Thoracic aorta (tissue), 2 donors: ENCODE measurements around the gene MRGPRD. TPM values are rescaled to one million over a fixed set of nuclear protein-coding genes. Genes with fewer than 3 reads are reported as not detected.

Experiments
- ATAC-seq: fragments of 150-250 bp; one replicate; pipeline ENCODE4 v1.8.0; 2017; ENCODE audit warnings: low read depth; ENCODE audit not compliant: insufficient number of reproducible peaks, low FRiP score
- DNase-seq: peaks from one replicate; pipeline ENCODE4 v3.0.0-alpha.2; 2020; ENCODE audit warnings: low spot score
- H3K27ac ChIP-seq, 2 donors: fragments of 200-600 bp; sonication (generic); 1 replicate in 1 of 2; 2 replicates in 1 of 2; pipeline ENCODE4 v1.5.1; 2016; ENCODE audit warnings: mild to moderate bottlenecking in 2 of 2, moderate library complexity in 2 of 2
- H3K27me3 ChIP-seq: fragments of 200-600 bp; sonication (generic); replicated peaks from 2 replicates; pipeline ENCODE4 v1.6.0; 2016; ENCODE audit warnings: mild to moderate bottlenecking; ENCODE audit not compliant: insufficient read depth
- H3K36me3 ChIP-seq: fragments of 200-600 bp; sonication (generic); one replicate; pipeline ENCODE4 v1.5.1; 2016
- H3K4me1 ChIP-seq, 2 donors: fragments of 200-600 bp; sonication (generic); 1 replicate in 1 of 2; 2 replicates in 1 of 2; pipeline versions ENCODE4 v1.5.1 to v1.6.0; 2016; ENCODE audit warnings: low read depth in 2 of 2, mild to moderate bottlenecking in 1 of 2; ENCODE audit not compliant: control insufficient read depth in 1 of 2
- H3K4me3 ChIP-seq: fragments of 200-600 bp; sonication (generic); 2 replicates; pipeline ENCODE4 v1.5.1; 2016; ENCODE audit warnings: mild to moderate bottlenecking
- H3K9me3 ChIP-seq: fragments of 200-600 bp; sonication (generic); 2 replicates; pipeline ENCODE4 v1.5.1; 2016
- CTCF ChIP-seq: fragments of 200-600 bp; sonication (generic); IDR thresholded peaks from one replicate; pipeline ENCODE4 v1.5.1; 2019; ENCODE audit warnings: antibody characterized with exemption
- total RNA-seq, 2 donors: library from RNA; depleted of rRNA; stranded (reverse); fragments of >200 nt; gene quantifications; one replicate each; pipeline versions ENCODE4 v1.1.0 to v1.2.3, GENCODE V29; 2016

Gene MRGPRD
- total RNA-seq, 2 donors from 2014 or later: 5.0 TPM; not detected in 1

GRCh38 chr11:68935516-68936357, 45.0 kb downstream of the MRGPRD start:
- H3K36me3 ChIP-seq: peaks cover 44% of the 10 kb centered on the region
- DNase-seq (no peak), ATAC-seq (no peak)
- no peak overlapping the region for H3K27ac ChIP-seq
- TF ChIP-seq CTCF: no peak
- H3K4me3 ChIP-seq: no peak overlapping the region
- no peaks in the 10 kb centered on the region for H3K9me3 ChIP-seq
- no peaks in the 10 kb centered on the region for H3K27me3 ChIP-seq
- peaks cover 1 to 14% of the 10 kb centered on the region in 2 donors for H3K4me1 ChIP-seq

GRCh38 chr11:68935066-68935465, 45.7 kb downstream of the MRGPRD start:
- Histone ChIP-seq H3K4me1 (peaks cover 0 to 10% of the 10 kb centered on the region in 2 donors), H3K27ac (no peak overlapping the region), H3K4me3 (no peak overlapping the region), H3K9me3 (no peaks in the 10 kb centered on the region), H3K36me3 (peaks cover 50% of the 10 kb centered on the region), H3K27me3 (no peaks in the 10 kb centered on the region)
- TF ChIP-seq CTCF: no peak
- DNase-seq: no peak
- ATAC-seq: no peak

GRCh38 chr11:68934666-68935065, 46.1 kb downstream of the MRGPRD start:
- no peak for TF ChIP-seq CTCF
- Histone ChIP-seq H3K27ac (no peak overlapping the region), H3K4me1 (peaks cover 0 to 6% of the 10 kb centered on the region in 2 donors), H3K36me3 (peaks cover 52% of the 10 kb centered on the region), H3K27me3 (no peaks in the 10 kb centered on the region), H3K9me3 (no peaks in the 10 kb centered on the region), H3K4me3 (no peak overlapping the region)
- DNase-seq (no peak), ATAC-seq (no peak)

- peaks cover 56% of the 10 kb centered on the region for H3K36me3 ChIP-seq
- H3K4me1 ChIP-seq: peaks cover 0 to 2% of the 10 kb centered on the region in 2 donors
- no peak for TF ChIP-seq CTCF
- H3K27me3 ChIP-seq: no peaks in the 10 kb centered on the region
- DNase-seq: no peak
- no peak for ATAC-seq
- H3K4me3 ChIP-seq: no peak overlapping the region
- H3K9me3 ChIP-seq: no peaks in the 10 kb centered on the region
- H3K27ac ChIP-seq: no peak overlapping the region
Measured at GRCh38 chr11:68934321-68934645, 46.5 kb downstream of the MRGPRD start.

GRCh38 chr11:68933605-68934320, 47.0 kb downstream of the MRGPRD start:
- TF ChIP-seq CTCF: no peak
- Histone ChIP-seq H3K4me1 (peaks cover 0 to 4% of the 10 kb centered on the region in 2 donors), H3K27me3 (no peaks in the 10 kb centered on the region), H3K27ac (no peak overlapping the region), H3K4me3 (no peak overlapping the region), H3K36me3 (peaks cover 61% of the 10 kb centered on the region), H3K9me3 (no peaks in the 10 kb centered on the region)
- no peak for DNase-seq
- ATAC-seq: no peak
